ENCODE data around the gene SPOCK1.
A peak's percentile ranks its signal among the peaks of the same experiment; 100 is the strongest.

SPOCK1 gene

GRCh38 chr5:137231540-137231939, 267.6 kb downstream of the SPOCK1 start:
- DNase-seq (ENCODE audit: low spot score), result no peak
- no peaks in the 10 kb centered on the region for H3K27me3 Mint-ChIP-seq (ENCODE audit: low read depth)
- no peaks in the 10 kb centered on the region for H3K9me3 Mint-ChIP-seq
- no peaks in the 10 kb centered on the region for H3K36me3 Mint-ChIP-seq (ENCODE audit: low read depth)
- no peaks in the 10 kb centered on the region for H3K4me1 Mint-ChIP-seq (ENCODE audit: low read depth)
- no peak overlapping the region for H3K4me3 Mint-ChIP-seq
- H3K27ac Mint-ChIP-seq, result no peak overlapping the region

GRCh38 chr5:137228816-137229215, 270.3 kb downstream of the SPOCK1 start:
- H3K27me3 Mint-ChIP-seq (ENCODE audit: low read depth), result no peaks in the 10 kb centered on the region
- H3K27ac Mint-ChIP-seq, result no peak overlapping the region
- no peaks in the 10 kb centered on the region for H3K4me1 Mint-ChIP-seq (ENCODE audit: low read depth)
- no peak overlapping the region for H3K4me3 Mint-ChIP-seq
- H3K9me3 Mint-ChIP-seq, result no peaks in the 10 kb centered on the region
- H3K36me3 Mint-ChIP-seq (ENCODE audit: low read depth), result no peaks in the 10 kb centered on the region
- DNase-seq (ENCODE audit: low spot score), result no peak

- no peak for DNase-seq (ENCODE audit: low spot score)
- no peak overlapping the region for H3K27ac Mint-ChIP-seq
- H3K4me1 Mint-ChIP-seq (ENCODE audit: low read depth), result no peaks in the 10 kb centered on the region
- H3K9me3 Mint-ChIP-seq, result no peaks in the 10 kb centered on the region
- H3K27me3 Mint-ChIP-seq (ENCODE audit: low read depth), result no peaks in the 10 kb centered on the region
- H3K4me3 Mint-ChIP-seq, result no peak overlapping the region
- no peaks in the 10 kb centered on the region for H3K36me3 Mint-ChIP-seq (ENCODE audit: low read depth)
These were observed 273.0 kb downstream of the SPOCK1 start for GRCh38 chr5:137226081-137226480.

- Mint-ChIP-seq H3K36me3 (ENCODE audit: low read depth) (no peaks in the 10 kb centered on the region), H3K4me1 (ENCODE audit: low read depth) (no peaks in the 10 kb centered on the region), H3K27me3 (ENCODE audit: low read depth) (no peaks in the 10 kb centered on the region), H3K27ac (no peak overlapping the region), H3K9me3 (no peaks in the 10 kb centered on the region), H3K4me3 (no peak overlapping the region)
- no peak for DNase-seq (ENCODE audit: low spot score)
These were observed 275.5 kb downstream of the SPOCK1 start for GRCh38 chr5:137223324-137224295.

- Mint-ChIP-seq H3K4me1 (ENCODE audit: low read depth) (no peaks in the 10 kb centered on the region), H3K4me3 (no peak overlapping the region), H3K27me3 (ENCODE audit: low read depth) (no peaks in the 10 kb centered on the region), H3K9me3 (no peaks in the 10 kb centered on the region), H3K27ac (no peak overlapping the region), H3K36me3 (ENCODE audit: low read depth) (no peaks in the 10 kb centered on the region)
- no peak for DNase-seq (ENCODE audit: low spot score)
These were observed 277.2 kb downstream of the SPOCK1 start for GRCh38 chr5:137221943-137222342.

- peak; percentile 4 for DNase-seq (ENCODE audit: low spot score)
- Mint-ChIP-seq H3K27ac (no peak overlapping the region), H3K4me1 (ENCODE audit: low read depth) (no peaks in the 10 kb centered on the region), H3K9me3 (no peaks in the 10 kb centered on the region), H3K27me3 (ENCODE audit: low read depth) (no peaks in the 10 kb centered on the region), H3K4me3 (no peak overlapping the region), H3K36me3 (ENCODE audit: low read depth) (no peaks in the 10 kb centered on the region)
These were observed 278.6 kb downstream of the SPOCK1 start for GRCh38 chr5:137220523-137220927.

- no peak for DNase-seq (ENCODE audit: low spot score)
- H3K36me3 Mint-ChIP-seq (ENCODE audit: low read depth), result no peaks in the 10 kb centered on the region
- H3K9me3 Mint-ChIP-seq, result no peaks in the 10 kb centered on the region
- H3K27me3 Mint-ChIP-seq (ENCODE audit: low read depth), result no peaks in the 10 kb centered on the region
- no peak overlapping the region for H3K4me3 Mint-ChIP-seq
- no peak overlapping the region for H3K27ac Mint-ChIP-seq
- no peaks in the 10 kb centered on the region for H3K4me1 Mint-ChIP-seq (ENCODE audit: low read depth)
These were observed 280.2 kb downstream of the SPOCK1 start for GRCh38 chr5:137218896-137219295.

GRCh38 chr5:137218471-137218870, 280.7 kb downstream of the SPOCK1 start:
- Mint-ChIP-seq H3K4me3 (no peak overlapping the region), H3K4me1 (ENCODE audit: low read depth) (no peaks in the 10 kb centered on the region), H3K27ac (no peak overlapping the region), H3K9me3 (no peaks in the 10 kb centered on the region), H3K36me3 (ENCODE audit: low read depth) (no peaks in the 10 kb centered on the region), H3K27me3 (ENCODE audit: low read depth) (no peaks in the 10 kb centered on the region)
- no peak for DNase-seq (ENCODE audit: low spot score)

- no peak overlapping the region for H3K4me3 Mint-ChIP-seq
- no peaks in the 10 kb centered on the region for H3K27me3 Mint-ChIP-seq (ENCODE audit: low read depth)
- H3K27ac Mint-ChIP-seq, result no peak overlapping the region
- no peaks in the 10 kb centered on the region for H3K4me1 Mint-ChIP-seq (ENCODE audit: low read depth)
- no peak for DNase-seq (ENCODE audit: low spot score)
- H3K9me3 Mint-ChIP-seq, result no peaks in the 10 kb centered on the region
- no peaks in the 10 kb centered on the region for H3K36me3 Mint-ChIP-seq (ENCODE audit: low read depth)
These were observed 281.4 kb downstream of the SPOCK1 start for GRCh38 chr5:137217599-137218200.

- Mint-ChIP-seq H3K4me1 (ENCODE audit: low read depth) (no peaks in the 10 kb centered on the region), H3K4me3 (no peak overlapping the region), H3K27ac (no peak overlapping the region), H3K9me3 (no peaks in the 10 kb centered on the region), H3K27me3 (ENCODE audit: low read depth) (no peaks in the 10 kb centered on the region), H3K36me3 (ENCODE audit: low read depth) (no peaks in the 10 kb centered on the region)
- DNase-seq (ENCODE audit: low spot score), result no peak
These were observed 282.0 kb downstream of the SPOCK1 start for GRCh38 chr5:137216976-137217598.

- Mint-ChIP-seq H3K4me3 (no peak overlapping the region), H3K27ac (no peak overlapping the region), H3K27me3 (ENCODE audit: low read depth) (no peaks in the 10 kb centered on the region), H3K9me3 (no peaks in the 10 kb centered on the region), H3K4me1 (ENCODE audit: low read depth) (no peaks in the 10 kb centered on the region), H3K36me3 (ENCODE audit: low read depth) (no peaks in the 10 kb centered on the region)
- DNase-seq (ENCODE audit: low spot score), result no peak
These were observed 283.3 kb downstream of the SPOCK1 start for GRCh38 chr5:137215780-137216179.

GRCh38 chr5:137215261-137215660, 283.9 kb downstream of the SPOCK1 start:
- H3K4me3 Mint-ChIP-seq, result no peak overlapping the region
- DNase-seq (ENCODE audit: low spot score), result no peak
- no peaks in the 10 kb centered on the region for H3K9me3 Mint-ChIP-seq

GRCh38 chr5:137214446-137215189, 284.5 kb downstream of the SPOCK1 start:
- no peak for DNase-seq (ENCODE audit: low spot score)
- H3K4me3 Mint-ChIP-seq, result no peak overlapping the region
- H3K27me3 Mint-ChIP-seq (ENCODE audit: low read depth), result no peaks in the 10 kb centered on the region
- H3K4me1 Mint-ChIP-seq (ENCODE audit: low read depth), result no peaks in the 10 kb centered on the region
- no peaks in the 10 kb centered on the region for H3K36me3 Mint-ChIP-seq (ENCODE audit: low read depth)
- H3K9me3 Mint-ChIP-seq, result no peaks in the 10 kb centered on the region
- H3K27ac Mint-ChIP-seq, result no peak overlapping the region

More at GRCh38 chr5:137215261-137215660, 283.9 kb downstream of the SPOCK1 start:
- no peaks in the 10 kb centered on the region for H3K4me1 Mint-ChIP-seq (ENCODE audit: low read depth)
- H3K27ac Mint-ChIP-seq, result no peak overlapping the region
- no peaks in the 10 kb centered on the region for H3K36me3 Mint-ChIP-seq (ENCODE audit: low read depth)
- no peaks in the 10 kb centered on the region for H3K27me3 Mint-ChIP-seq (ENCODE audit: low read depth)

Measured in T-helper 2 cell treated with Interferon-gamma antibody and Interleukin-4, amounts not matched to agents 5 μg/mL and 100 μg/mL, for 36 hours (primary cell).